Measurements from ENCODE around the gene NELFA. TPM values are rescaled to one million over a fixed set of nuclear protein-coding genes. Genes with fewer than 3 reads are reported as not detected.

NELFA gene
- total and polyA plus RNA-seq, 2 of the 4 experiments (the other 2 are of a cell fraction), result 4.3 to 21.9 TPM

DNA sequence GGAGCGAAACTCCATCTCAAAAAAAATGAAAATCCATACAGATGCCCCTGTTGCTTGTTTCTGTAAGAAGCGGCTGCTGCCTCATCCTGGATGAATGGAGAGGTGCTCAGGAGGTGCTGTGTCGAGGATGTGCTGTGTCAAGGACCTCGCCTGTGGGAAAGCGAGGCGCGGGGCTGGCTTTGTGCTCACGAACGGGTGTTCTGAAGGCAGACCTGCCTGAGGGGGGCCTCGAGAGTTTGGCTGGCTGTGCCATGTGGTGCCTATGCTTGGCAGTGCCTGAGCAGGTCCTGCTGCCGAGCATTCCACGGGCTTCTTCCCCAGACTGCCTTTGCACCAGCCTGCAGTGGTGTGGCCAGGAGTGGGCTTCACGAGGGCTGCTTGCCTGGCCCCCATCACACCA is 76.0 kb downstream of the NELFA start:
- Histone ChIP-seq H3K18ac (ENCODE audit: low read depth, low read length) (no peak overlapping the region), H2BK5ac (ENCODE audit: low read depth, low read length, poor library complexity, severe bottlenecking) (no peak overlapping the region), H3K4me1 (ENCODE audit: control insufficient read depth, insufficient read depth, low read length) (peaks cover 4% of the 10 kb centered on the region), H3K27ac (ENCODE audit: insufficient read depth, low read length) (no peak overlapping the region), H3K9ac (ENCODE audit: low read depth, low read length) (no peak overlapping the region), H4K20me1 (ENCODE audit: insufficient read depth, low read length) (peaks cover 35% of the 10 kb centered on the region), H2AK5ac (ENCODE audit: low read depth, low read length) (no peak overlapping the region), H3K14ac (replicated peaks; ENCODE audit: low read depth, low read length) (no peak overlapping the region), H2AK9ac (replicated peaks; ENCODE audit: low read depth, low read length, poor library complexity) (peak overlapping the region; percentile 19), H2AFZ (replicated peaks; ENCODE audit: low read length, poor library complexity) (no peak overlapping the region), H2BK120ac (ENCODE audit: low read depth, low read length) (no peak overlapping the region), H2BK15ac (ENCODE audit: low read depth, low read length) (no peak overlapping the region), H3K4me3 (ENCODE audit: insufficient read depth, low read depth, low read length) (no peak overlapping the region), H3K9me1 (ENCODE audit: insufficient read depth, low read length) (peaks cover 22% of the 10 kb centered on the region), H3K4ac (ENCODE audit: low read depth, low read length) (no peak overlapping the region), H2BK20ac (ENCODE audit: low read depth, low read length) (no peak overlapping the region), H3K27me3 (ENCODE audit: control insufficient read depth, insufficient read depth, low read length) (no peaks in the 10 kb centered on the region), H3K36me3 (ENCODE audit: control insufficient read depth, insufficient read depth, low read length) (peaks cover 31% of the 10 kb centered on the region), H3K9me3 (ENCODE audit: control insufficient read depth, insufficient read depth, low read length) (no peaks in the 10 kb centered on the region), H3K23ac (ENCODE audit: low read depth, low read length) (no peak overlapping the region), H4K5ac (ENCODE audit: low read depth, low read length) (no peak overlapping the region), H3K56ac (ENCODE audit: extremely low read depth, insufficient read depth, low read length) (no peak overlapping the region), H4K91ac (ENCODE audit: insufficient read depth, low read depth, low read length) (no peak overlapping the region), H3K79me1 (ENCODE audit: low read depth in 1 of 2, low read length in 2 of 2) (peaks cover 39 to 64% of the 10 kb centered on the region in 2 experiments), H4K8ac (ENCODE audit: low read depth in 2 of 2, low read length in 2 of 2) (no peak overlapping the region), H3K4me2 (ENCODE audit: low read depth, low read length) (no peak overlapping the region)
- CTCF ChIA-PET, result no interaction called here
- WGBS, 2 experiments (ENCODE audit: extremely low coverage in 2 of 2, insufficient read length in 1 of 2), result 94% methylated on average over 5 of the region's 13 CpGs; no CpG with 5 or more reads in 1 of the 2 experiments
- DNase-seq, result no peak
- BruUV-seq (replicated peaks), result no TSS peak
- no peak for TF ChIP-seq NFE2L2 (IDR thresholded peaks at IDR 0.05; ENCODE audit: low read depth, low read length)
- dilution Hi-C loops (cut with HindIII; ENCODE audit: low sequenced_read_pairs, unreplicated experiment) (no loop called here), intact Hi-C loops (cut with micrococcal nuclease) (no loop called here), in situ Hi-C loops (cut with MboI; ENCODE audit: low sequenced_read_pairs) (no loop called here)
- ATAC-seq (ENCODE audit: low read depth), result no peak
- POLR2A ChIA-PET (ENCODE audit: unreplicated experiment), result no interaction called here

Small RNA genes lying within 50 kb of the gene (microRNA-seq; reads per million reads assigned to microRNA genes)
- gene MIR943 (ENCODE audit: unreplicated experiment) (1.5 reads per million), gene SCARNA22 (ENCODE audit: insufficient read depth, insufficient read length) (not detected)

Small RNA genes lying within 50 kb of the gene (small RNA-seq; reads per million reads assigned to genes)
- 9.6 to 5,512 (median 143) reads per million in 5 experiments for gene SCARNA22

Other genes starting within 250 kb of the NELFA start
- gene FGFR3, start 215.7 kb downstream of the NELFA start, total RNA-seq (2012; rRNA removed), result 0.18 and 0.28 TPM in 2 replicates
- 0.67 and 0.93 TPM in 2 replicates for gene FGFR3, start 215.7 kb downstream of the NELFA start, polyA plus RNA-seq (2012; rRNA removed)
- gene LETM1, start 152.8 kb downstream of the NELFA start, total RNA-seq (2012; rRNA removed), result 49.3 and 68.0 TPM in 2 replicates
- 25.0 and 28.2 TPM in 2 replicates for gene LETM1, start 152.8 kb downstream of the NELFA start, polyA plus RNA-seq (2012; rRNA removed)
- gene NSD2, start 137.6 kb downstream of the NELFA start, total RNA-seq (2012; rRNA removed), result 62.2 and 68.1 TPM in 2 replicates
- gene NSD2, start 137.6 kb downstream of the NELFA start, polyA plus RNA-seq (2012; rRNA removed), result 29.4 and 35.9 TPM in 2 replicates
- gene NAT8L, start 50.4 kb upstream of the NELFA start, total RNA-seq (2012; rRNA removed), result not detected in 2 replicates
- gene NAT8L, start 50.4 kb upstream of the NELFA start, polyA plus RNA-seq (2012; rRNA removed), result 0.04 and 0.05 TPM in 2 replicates
- 4.3 and 6.9 TPM in 2 replicates for gene HAUS3, start 233.1 kb upstream of the NELFA start, total RNA-seq (2012; rRNA removed)
- 3.6 and 4.8 TPM in 2 replicates for gene HAUS3, start 233.1 kb upstream of the NELFA start, polyA plus RNA-seq (2012; rRNA removed)
- 0.72 and 1.1 TPM in 2 replicates for gene POLN, start 233.1 kb upstream of the NELFA start, total RNA-seq (2012; rRNA removed)
- gene POLN, start 233.1 kb upstream of the NELFA start, polyA plus RNA-seq (2012; rRNA removed), result 0.63 and 0.82 TPM in 2 replicates